H1 (cell line): Measurements from ENCODE around the gene COA3. TPM values are rescaled to one million over a fixed set of nuclear protein-coding genes. Genes with fewer than 3 reads are reported as not detected.

ENCODE experiments used
- CTCF ChIA-PET: fragments of 300-600 bp; sonication (Branson Sonifier 250); formaldehyde crosslinking; loops from one replicate; lab custom pipeline; 2021; ENCODE audit not compliant: partially characterized antibody; lab: Charles Lee
- POLR2A ChIA-PET: fragments of 300-600 bp; sonication (Branson Sonifier 250); formaldehyde crosslinking; loops from one replicate; lab custom pipeline; 2021; ENCODE audit warnings: inconsistent platforms; ENCODE audit not compliant: partially characterized antibody; lab: Charles Lee
- DNase-seq, 2 experiments: peaks; one replicate each; pipeline versions ENCODE4 v3.0.0 to v3.0.0-alpha.2; 2010 to 2022; ENCODE audit warnings: low spot score in 2 of 2, low read depth in 1 of 2, mixed read lengths in 1 of 2
- FAIRE-seq: peaks from 2 replicates; lab custom pipeline; 2011; peaks lifted over from hg19 to GRCh38; lab: Jason Lieb, UNC
- H2AFZ ChIP-seq: 2 replicates; pipeline ENCODE4 v1.8.1; 2012; ENCODE audit warnings: low read length, inconsistent platforms
- H2AK5ac ChIP-seq: 2 replicates; pipeline ENCODE4 v1.6.1; 2013; ENCODE audit warnings: low read depth, low read length
- H2BK120ac ChIP-seq: replicated peaks from 2 replicates; pipeline ENCODE3; 2013; ENCODE audit warnings: low read depth, low read length, inconsistent platforms
- H2BK12ac ChIP-seq: 2 replicates; pipeline ENCODE4 v1.6.1; 2013; ENCODE audit warnings: low read depth, low read length
- H2BK15ac ChIP-seq: 2 replicates; pipeline ENCODE4 v1.6.1; 2013; ENCODE audit warnings: low read length
- H2BK20ac ChIP-seq: 2 replicates; pipeline ENCODE4 v1.6.1; 2013; ENCODE audit warnings: low read length
- H2BK5ac ChIP-seq: 2 replicates; pipeline ENCODE4 v1.6.1; 2013; ENCODE audit warnings: low read depth, low read length
- H3K14ac ChIP-seq: 2 replicates; pipeline ENCODE4 v1.6.1; 2013; ENCODE audit warnings: inconsistent platforms; ENCODE audit not compliant: insufficient read length
- H3K18ac ChIP-seq: 2 replicates; pipeline ENCODE4 v1.6.1; 2013; ENCODE audit warnings: low read length; ENCODE audit errors: extremely low read depth
- H3K23ac ChIP-seq: 2 replicates; pipeline ENCODE4 v1.6.1; 2013; ENCODE audit warnings: inconsistent platforms; ENCODE audit not compliant: insufficient read length
- H3K23me2 ChIP-seq: 2 replicates; pipeline ENCODE4 v1.6.1; 2013; ENCODE audit warnings: low read depth, low read length
- H3K27ac ChIP-seq: 2 replicates; pipeline ENCODE4 v1.6.1; 2011; ENCODE audit warnings: low read depth, low read length, inconsistent platforms
- H3K27me3 ChIP-seq, 4 experiments: replicated peaks in 1 of 4; 1 replicate in 1 of 4; 2 replicates in 3 of 4; pipeline versions ENCODE4 v1.6.1 to v1.8.1; 2011 to 2013; ENCODE audit warnings: low read length in 3 of 4, mild to moderate bottlenecking in 3 of 4, inconsistent platforms in 2 of 4, mixed read lengths in 2 of 4, moderate library complexity in 1 of 4; ENCODE audit not compliant: control insufficient read depth in 3 of 4, insufficient read depth in 3 of 4; ENCODE audit errors: extremely low read depth in 1 of 4
- H3K36me3 ChIP-seq, 4 experiments: 2 replicates each; pipeline versions ENCODE4 v1.6.1 to v1.8.1; 2011 to 2013; ENCODE audit warnings: mild to moderate bottlenecking in 4 of 4, low read length in 3 of 4, moderate library complexity in 2 of 4, control low read depth in 1 of 4, inconsistent platforms in 1 of 4; ENCODE audit not compliant: insufficient read depth in 4 of 4, control insufficient read depth in 2 of 4
- H3K4ac ChIP-seq: replicated peaks from 2 replicates; pipeline ENCODE3; 2013; ENCODE audit warnings: low read length, low read depth, mixed read lengths, inconsistent platforms; ENCODE audit not compliant: insufficient read length
- H3K4me1 ChIP-seq, 4 experiments: replicated peaks in 1 of 4; 1 replicate in 1 of 4; 2 replicates in 3 of 4; pipeline versions ENCODE4 v1.6.1 to v1.8.1; 2011 to 2013; ENCODE audit warnings: low read length in 3 of 4, inconsistent platforms in 2 of 4, mixed read lengths in 1 of 4; ENCODE audit not compliant: insufficient read depth in 4 of 4, control insufficient read depth in 3 of 4
- H3K4me2 ChIP-seq, 2 experiments: 2 replicates each; pipeline versions ENCODE4 v1.6.1 to v1.8.1; 2011 to 2013; ENCODE audit warnings: low read depth in 2 of 2, low read length in 2 of 2, control low read depth in 1 of 2, inconsistent platforms in 1 of 2, mild to moderate bottlenecking in 1 of 2; ENCODE audit not compliant: insufficient read depth in 1 of 2
- H3K4me3 ChIP-seq, 4 experiments: fragments of 200-600, 300-600 bp in 1 of 4; sonication (generic), shearing (Covaris generic), sonication (Bioruptor Twin) in 1 of 4; 2 replicates each; pipeline versions ENCODE4 v1.5.1 to v1.8.1; 2011 to 2016; ENCODE audit warnings: low read length in 4 of 4, low read depth in 3 of 4, control low read depth in 2 of 4, inconsistent platforms in 2 of 4, mild to moderate bottlenecking in 2 of 4, mixed read lengths in 1 of 4, moderate library complexity in 1 of 4; ENCODE audit not compliant: insufficient read depth in 2 of 4; ENCODE audit errors: extremely low read depth in 1 of 4
- H3K56ac ChIP-seq: replicated peaks from 2 replicates; pipeline ENCODE3; 2013; ENCODE audit warnings: low read depth, mild to moderate bottlenecking, mixed read lengths, low read length, inconsistent platforms; ENCODE audit not compliant: insufficient read length
- H3K79me1 ChIP-seq: 2 replicates; pipeline ENCODE4 v1.6.1; 2013; ENCODE audit warnings: low read depth, low read length, control low read depth
- H3K79me2 ChIP-seq, 2 experiments: 2 replicates each; pipeline versions ENCODE4 v1.6.1 to v1.8.1; 2012 to 2013; ENCODE audit warnings: low read length in 2 of 2, mild to moderate bottlenecking in 2 of 2, inconsistent platforms in 1 of 2; ENCODE audit not compliant: insufficient read depth in 2 of 2, control insufficient read depth in 1 of 2
- H3K9ac ChIP-seq, 4 experiments: replicated peaks in 1 of 4; 1 replicate in 1 of 4; 2 replicates in 3 of 4; pipeline versions ENCODE4 v1.6.1 to v1.8.1; 2011 to 2013; ENCODE audit warnings: low read depth in 3 of 4, low read length in 3 of 4, control low read depth in 2 of 4, mild to moderate bottlenecking in 2 of 4, moderate library complexity in 2 of 4, inconsistent platforms in 1 of 4; ENCODE audit errors: extremely low read depth in 1 of 4
- H3K9me3 ChIP-seq, 2 experiments: 2 replicates each; pipeline versions ENCODE4 v1.6.1 to v1.8.1; 2012 to 2013; ENCODE audit warnings: mild to moderate bottlenecking in 2 of 2, moderate library complexity in 2 of 2, control low read depth in 1 of 2, inconsistent platforms in 1 of 2, low read depth in 1 of 2, low read length in 1 of 2, mixed read lengths in 1 of 2; ENCODE audit not compliant: insufficient read depth in 2 of 2
- H4K20me1 ChIP-seq, 2 experiments: replicated peaks in 1 of 2; 2 replicates each; pipeline versions ENCODE3 to v1.8.1; 2011 to 2013; ENCODE audit warnings: inconsistent platforms in 2 of 2, low read length in 2 of 2, mild to moderate bottlenecking in 1 of 2; ENCODE audit not compliant: insufficient read depth in 2 of 2, control insufficient read depth in 1 of 2
- H4K5ac ChIP-seq: 2 replicates; pipeline ENCODE4 v1.6.1; 2013; ENCODE audit warnings: low read length, low read depth, mixed read lengths, inconsistent platforms; ENCODE audit not compliant: insufficient read length
- H4K8ac ChIP-seq: 2 replicates; pipeline ENCODE4 v1.8.0; 2013; ENCODE audit warnings: mild to moderate bottlenecking, moderate library complexity, low read length, inconsistent platforms; ENCODE audit not compliant: insufficient read depth; ENCODE audit errors: extremely low read depth
- H4K91ac ChIP-seq: replicated peaks from 2 replicates; pipeline ENCODE3; 2013; ENCODE audit warnings: low read length, mixed read lengths, inconsistent platforms; ENCODE audit not compliant: insufficient read length
- CBX5 ChIP-seq: fragments of 300-800, 300-1000 bp; sonication (generic); IDR thresholded peaks from 2 replicates; pipeline ENCODE4 v1.7.1; 2016; ENCODE audit warnings: antibody characterized with exemption, low read length, low read depth
- CTBP2 ChIP-seq: IDR thresholded peaks from 2 replicates; pipeline ENCODE4 v1.7.0; 2011; ENCODE audit warnings: borderline replicate concordance, mild to moderate bottlenecking, moderate library complexity, mixed read lengths, low read length; ENCODE audit not compliant: insufficient read depth, insufficient read length
- CTCF ChIP-seq, 3 experiments: IDR thresholded peaks; 1 replicate in 2 of 3; 2 replicates in 1 of 3; pipeline versions ENCODE4 v1.5.1 to v1.6.1; 2011; ENCODE audit warnings: low read length in 3 of 3, mild to moderate bottlenecking in 3 of 3, inconsistent platforms in 2 of 3, low read depth in 1 of 3, moderate library complexity in 1 of 3; ENCODE audit not compliant: insufficient read depth in 1 of 3; ENCODE audit errors: control extremely low read depth in 1 of 3
- EZH2 ChIP-seq: fragments of 200-600 bp; sonication (generic); IDR thresholded peaks from 2 replicates; pipeline ENCODE4 v1.7.1; 2012; ENCODE audit warnings: low read depth, mild to moderate bottlenecking, moderate library complexity, low read length, inconsistent platforms; ENCODE audit not compliant: severe bottlenecking
- FOSL1 ChIP-seq: IDR thresholded peaks from 2 replicates; pipeline ENCODE4 v1.6.1; 2011; ENCODE audit warnings: mild to moderate bottlenecking, low read depth, low read length, moderate library complexity; ENCODE audit not compliant: insufficient read depth
- POLR2AphosphoS5 ChIP-seq: IDR thresholded peaks from 2 replicates; pipeline ENCODE4 v1.6.1; 2011; ENCODE audit warnings: low read depth, low read length
- SAP30 ChIP-seq: fragments of 300-600 bp; sonication (generic); IDR thresholded peaks from 2 replicates; pipeline ENCODE4 v1.7.1; 2012; ENCODE audit warnings: low read length, moderate library complexity, mild to moderate bottlenecking, inconsistent platforms; ENCODE audit not compliant: insufficient read depth, insufficient replicate concordance
- SP1 ChIP-seq: IDR thresholded peaks from 2 replicates; pipeline ENCODE4 v1.6.1; 2011; ENCODE audit warnings: low read depth, low read length
- SUZ12 ChIP-seq: fragments of 200-600 bp; sonication (generic); IDR thresholded peaks from 2 replicates; pipeline ENCODE4 v1.6.1; 2012; ENCODE audit warnings: mild to moderate bottlenecking, inconsistent platforms, low read length, moderate library complexity, mixed read lengths
- TAF1 ChIP-seq: IDR thresholded peaks from 2 replicates; pipeline ENCODE4 v1.6.1; 2011; ENCODE audit warnings: mild to moderate bottlenecking, low read depth, low read length
- YY1 ChIP-seq: IDR thresholded peaks from 2 replicates; pipeline ENCODE4 v1.6.1; 2011; ENCODE audit warnings: low read depth, mild to moderate bottlenecking, low read length
- WGBS, 2 experiments: shearing (Covaris generic) in 1 of 2; methylation state at CpG; one replicate each; pipeline versions ENCODE4 v1.1.6 to v1.1.7; 2013 to 2015; ENCODE audit warnings: low lambda C conversion rate in 2 of 2, mixed read lengths in 2 of 2, inconsistent platforms in 1 of 2, low coverage in 1 of 2, missing lambda C conversion rate in 1 of 2; ENCODE audit not compliant: insufficient replicate concordance in 2 of 2, insufficient coverage in 1 of 2, insufficient read length in 1 of 2; ENCODE audit errors: extremely low coverage in 1 of 2, missing lambda C conversion rate in 1 of 2; 5-methylcytosine and 5-hydroxymethylcytosine counted together
- polyA plus RNA-seq, 7 experiments: library from polyadenylated mRNA; depleted of rRNA in 3 of 7; stranded (reverse) in 5 of 7; unstranded in 2 of 7; fragments of >200 nt in 5 of 7; fragments of 200-250 nt in 2 of 7; gene quantifications; 1 replicate in 5 of 7; 2 replicates in 1 of 7; 4 replicates in 1 of 7; pipeline versions ENCODE4 v1.2.1 to v1.2.3, GENCODE V29; 2011 to 2013; ENCODE audit warnings: missing spikeins in 2 of 7, mixed read lengths in 2 of 7
- total RNA-seq: library from RNA; stranded (reverse); fragmentation: NEBNext Ultra II Directional; extraction: Animal tissue kit (Norgen Biotek cat#: 25700); gene quantifications from 2 replicates; pipeline ENCODE4 v1.2.1, GENCODE V29; 2021

Gene COA3
- total and polyA plus RNA-seq, 2 of the 8 experiments (the other 6 are each of a cell fraction or from before 2014, with no cell fraction given), result 68.4 to 143 TPM

- H3K79me1 ChIP-seq, result no peaks in the 10 kb centered on the region
- H3K9me3 ChIP-seq, result no peaks in the 10 kb centered on the region
- H3K9ac ChIP-seq, result no peak overlapping the region
- peaks cover 0 to 14% (median 8%) of the 10 kb centered on the region in 4 experiments; a peak in 6 of 7 replicates for H3K4me1 ChIP-seq
- ChIA-PET POLR2A (interaction anchor here (1.8 kb wide), 1 partner anchor 10 kb away, joined by 6 read pairs; no protein-coding TSS in a partner anchor), CTCF (no interaction called here)
- H4K20me1 ChIP-seq, result no peaks in the 10 kb centered on the region
- no peak overlapping the region for H4K8ac ChIP-seq
- H3K27ac ChIP-seq, result no peak overlapping the region
- DNase-seq (no peak), FAIRE-seq (no peak)
- H3K23ac ChIP-seq, result no peak overlapping the region
- no peak overlapping the region for H3K4ac ChIP-seq
- H4K91ac ChIP-seq, result no peak overlapping the region
- H2BK20ac ChIP-seq, result 0 out of 2 replicates have a peak overlapping the region, but pooled peaks have one; percentile 13
- H3K4me3 ChIP-seq, result no peak overlapping the region
- 91% methylated on average over 24 of the region's 25 CpGs; no CpG with 5 or more reads in 1 of the 2 experiments for WGBS, 2 experiments
- H2BK15ac ChIP-seq, result no peak overlapping the region
- H3K4me2 ChIP-seq, result no peak overlapping the region
- H3K23me2 ChIP-seq, result peaks cover 11% of the 10 kb centered on the region
- H4K5ac ChIP-seq, result no peak overlapping the region
- peaks cover 0 to 1% (median under 1%) of the 10 kb centered on the region in 4 experiments; a peak in 3 of 8 replicates for H3K36me3 ChIP-seq
- no peak overlapping the region for H2BK5ac ChIP-seq
- H2BK12ac ChIP-seq, result no peak overlapping the region
- H3K27me3 ChIP-seq, result peaks cover 6 to 26% (median 19%) of the 10 kb centered on the region in 4 experiments
- no peak overlapping the region; the same call in 1 of the 2 replicates for H2AK5ac ChIP-seq
- no peaks in the 10 kb centered on the region for H3K79me2 ChIP-seq
- no peak overlapping the region for H2AFZ ChIP-seq
- no peak overlapping the region for H2BK120ac ChIP-seq
- no peak overlapping the region for H3K56ac ChIP-seq
- H3K14ac ChIP-seq, result no peak overlapping the region
- no peak overlapping the region for H3K18ac ChIP-seq
- TF ChIP-seq TAF1 (no peak), CTCF (IDR thresholded peaks at IDR 0.05; ENCODE audit: control extremely low read depth in 1 of 3, insufficient read depth in 1 of 3, low read depth in 1 of 3, low read length in 3 of 3) (no peak), SAP30 (no peak), SUZ12 (no peak), SP1 (no peak), POLR2AphosphoS5 (no peak), FOSL1 (no peak), YY1 (no peak), EZH2 (no peak), CTBP2 (no peak), CBX5 (no peak)
Measured at GRCh38 chr17:42784409-42784808, 14.1 kb downstream of the COA3 start.
